Measurements from ENCODE around the gene ACTG2.

GRCh38 chr2:73928963-73929347 is 36.1 kb downstream of the ACTG2 start:
- TF ChIP-seq EZH2 (IDR thresholded peaks at IDR 0.05; ENCODE audit: insufficient read depth, poor library complexity, severe bottlenecking) (no peak), EZH2phosphoT487 (IDR thresholded peaks at IDR 0.05; ENCODE audit: insufficient read depth, low read depth) (no peak)
